ENCODE data around the gene ANKIB1.

Gene ANKIB1

GRCh38 chr7:92266415-92267241 is 20.9 kb downstream of the ANKIB1 start:
- no peak for DNase-seq (ENCODE audit: low spot score)

- no peak for DNase-seq (ENCODE audit: low spot score)
These were observed 23.1 kb downstream of the ANKIB1 start for GRCh38 chr7:92268921-92269320.

- no peak for DNase-seq (ENCODE audit: low spot score)
These were observed 29.6 kb downstream of the ANKIB1 start for GRCh38 chr7:92275327-92275726.

- DNase-seq (ENCODE audit: low spot score), result no peak
These were observed 30.7 kb downstream of the ANKIB1 start for GRCh38 chr7:92276460-92276864.

GRCh38 chr7:92279396-92280031 is 33.7 kb downstream of the ANKIB1 start:
- no peak for DNase-seq (ENCODE audit: low spot score)

- DNase-seq (ENCODE audit: low spot score), result no peak
These were observed 35.3 kb downstream of the ANKIB1 start for GRCh38 chr7:92281031-92281430.

GRCh38 chr7:92282221-92282814 is 36.5 kb downstream of the ANKIB1 start:
- DNase-seq (ENCODE audit: low spot score), result no peak

- no peak for DNase-seq (ENCODE audit: low spot score)
These were observed 37.2 kb downstream of the ANKIB1 start for GRCh38 chr7:92282930-92283329.

GRCh38 chr7:92289321-92289720 is 43.5 kb downstream of the ANKIB1 start:
- no peak for DNase-seq (ENCODE audit: low spot score)

- no peak for DNase-seq (ENCODE audit: low spot score)
These were observed 47.2 kb downstream of the ANKIB1 start for GRCh38 chr7:92292981-92293380.

- DNase-seq (ENCODE audit: low spot score), result no peak
These were observed 48.3 kb downstream of the ANKIB1 start for GRCh38 chr7:92293896-92294590.

GRCh38 chr7:92295391-92295790 is 49.6 kb downstream of the ANKIB1 start:
- DNase-seq (ENCODE audit: low spot score), result no peak

- DNase-seq (ENCODE audit: low spot score), result no peak
These were observed 50.5 kb downstream of the ANKIB1 start for GRCh38 chr7:92296235-92296634.

- no peak for DNase-seq (ENCODE audit: low spot score)
These were observed 51.2 kb downstream of the ANKIB1 start for GRCh38 chr7:92296880-92297445.

GRCh38 chr7:92297736-92298135 is 52.0 kb downstream of the ANKIB1 start:
- no peak for DNase-seq (ENCODE audit: low spot score)

- DNase-seq (ENCODE audit: low spot score), result no peak
These were observed 58.0 kb downstream of the ANKIB1 start for GRCh38 chr7:92303761-92304160.

- DNase-seq (ENCODE audit: low spot score), result no peak
These were observed 58.7 kb downstream of the ANKIB1 start for GRCh38 chr7:92304406-92304893.

GRCh38 chr7:92306153-92306552 is 60.4 kb downstream of the ANKIB1 start:
- no peak for DNase-seq (ENCODE audit: low spot score)

- DNase-seq (ENCODE audit: low spot score), result no peak
These were observed 67.3 kb downstream of the ANKIB1 start for GRCh38 chr7:92313055-92313454.

- DNase-seq (ENCODE audit: low spot score), result no peak
These were observed 73.5 kb downstream of the ANKIB1 start for GRCh38 chr7:92319243-92319642.

GRCh38 chr7:92325173-92325572 is 79.4 kb downstream of the ANKIB1 start:
- no peak for DNase-seq (ENCODE audit: low spot score)

- no peak for DNase-seq (ENCODE audit: low spot score)
These were observed 80.1 kb downstream of the ANKIB1 start for GRCh38 chr7:92325858-92326257.

Measured in activated CD4-positive, alpha-beta T cell treated with anti-CD3 and anti-CD28 coated beads, Interleukin-2, Interleukin-4, amounts not matched to agents 100 ng/mL and 50 ng/mL, durations not matched to agents 16 hours and 8 hours (primary cell).